ENCODE measurements around the gene NET1.

- TF ChIP-seq CTCF (conservative IDR thresholded peaks at IDR 0.05), result no peak
- no peak for TF ChIP-seq ZFX (IDR thresholded peaks at IDR 0.05)
These were observed 21.7 kb upstream of the NET1 start for GRCh38 chr10:5390607-5391205.

Data from C4-2B (cell line).